ENCODE measurements around the gene MYLK4. TPM values are rescaled to one million over a fixed set of nuclear protein-coding genes. Genes with fewer than 3 reads are reported as not detected.

MYLK4 gene
- polyA plus RNA-seq, 1 donor from 2014 or later, result 1.3 TPM

GRCh38 chr6:2784930-2785329 lies 34.2 kb upstream of the MYLK4 start:
- no peaks in the 10 kb centered on the region for H3K27me3 ChIP-seq (ENCODE audit: insufficient read depth, low read depth, low read length)
- no peak overlapping the region for H3K9ac ChIP-seq (ENCODE audit: low read length)
- H3K4me2 ChIP-seq (ENCODE audit: low read length), result no peak overlapping the region
- no peaks in the 10 kb centered on the region for H3F3A ChIP-seq (ENCODE audit: insufficient read depth, low read length, poor library complexity, severe bottlenecking)
- no peaks in the 10 kb centered on the region for H4K20me1 ChIP-seq (ENCODE audit: insufficient read depth)
- no peak overlapping the region for H3K27ac ChIP-seq (ENCODE audit: low read length)
- H3K9me3 ChIP-seq (ENCODE audit: low read length), result no peaks in the 10 kb centered on the region
- H3K9me2 ChIP-seq (ENCODE audit: insufficient read depth, low read length), result no peaks in the 10 kb centered on the region
- H3K36me3 ChIP-seq (ENCODE audit: insufficient read depth, low read length), result peaks cover 5% of the 10 kb centered on the region
- no peak overlapping the region for H3K4me3 ChIP-seq (ENCODE audit: low read length)
- no peaks in the 10 kb centered on the region for H3K79me2 ChIP-seq (replicated peaks; ENCODE audit: insufficient read depth, low read length)
- no peak overlapping the region for H2AFZ ChIP-seq (ENCODE audit: low read depth, low read length)
- TF ChIP-seq MXI1 (conservative IDR thresholded peaks at IDR 0.05; ENCODE audit: poor library complexity, severe bottlenecking), result no peak

GRCh38 chr6:2784061-2784460 lies 33.3 kb upstream of the MYLK4 start:
- Histone ChIP-seq H2AFZ (ENCODE audit: low read depth, low read length) (no peak overlapping the region), H3K4me2 (ENCODE audit: low read length) (no peak overlapping the region), H3K27ac (ENCODE audit: low read length) (no peak overlapping the region), H3F3A (ENCODE audit: insufficient read depth, low read length, poor library complexity, severe bottlenecking) (no peaks in the 10 kb centered on the region), H3K36me3 (ENCODE audit: insufficient read depth, low read length) (peaks cover 5% of the 10 kb centered on the region), H3K9me2 (ENCODE audit: insufficient read depth, low read length) (no peaks in the 10 kb centered on the region), H3K9ac (ENCODE audit: low read length) (no peak overlapping the region), H3K79me2 (replicated peaks; ENCODE audit: insufficient read depth, low read length) (no peaks in the 10 kb centered on the region), H4K20me1 (ENCODE audit: insufficient read depth) (no peaks in the 10 kb centered on the region), H3K9me3 (ENCODE audit: low read length) (no peaks in the 10 kb centered on the region), H3K4me3 (ENCODE audit: low read length) (no peak overlapping the region), H3K27me3 (ENCODE audit: insufficient read depth, low read depth, low read length) (no peaks in the 10 kb centered on the region)
- TF ChIP-seq REST (IDR thresholded peaks at IDR 0.05; ENCODE audit: borderline replicate concordance) (no peak), EZH2 (IDR thresholded peaks at IDR 0.05; ENCODE audit: borderline replicate concordance, insufficient read depth, low read length, poor library complexity, severe bottlenecking) (no peak), MXI1 (conservative IDR thresholded peaks at IDR 0.05; ENCODE audit: poor library complexity, severe bottlenecking) (no peak), POLR2AphosphoS5 (IDR thresholded peaks at IDR 0.05) (no peak), CTCF (IDR thresholded peaks at IDR 0.05; ENCODE audit: poor library complexity, severe bottlenecking) (no peak), TAF1 (IDR thresholded peaks at IDR 0.05; ENCODE audit: low read depth) (no peak), SMC3 (conservative IDR thresholded peaks at IDR 0.05; ENCODE audit: poor library complexity) (no peak), RAD21 (conservative IDR thresholded peaks at IDR 0.05) (no peak), EP300 (conservative IDR thresholded peaks at IDR 0.05; ENCODE audit: poor library complexity, severe bottlenecking) (no peak)
